Gastroesophageal sphincter (tissue), 3 donors: ENCODE data around the gene LEFTY2.

Experiments
- CTCF ChIP-seq, 4 experiments: fragments of 200-600 bp in 2 of 4; fragments of 450-650 bp in 2 of 4; sonication (generic) in 1 of 4; IDR thresholded peaks; one replicate each; pipeline ENCODE4 v1.5.1; 2017 to 2019; ENCODE audit warnings: antibody characterized with exemption in 4 of 4, mild to moderate bottlenecking in 2 of 4, moderate library complexity in 2 of 4
- POLR2A ChIP-seq, 2 donors: fragments of 450-650 bp; IDR thresholded peaks; one replicate each; pipeline ENCODE4 v1.6.1; 2017; ENCODE audit warnings: antibody characterized with exemption in 2 of 2, mild to moderate bottlenecking in 2 of 2, moderate library complexity in 1 of 2
- POLR2AphosphoS5 ChIP-seq: sonication (generic); formaldehyde crosslinking; IDR thresholded peaks from one replicate; pipeline ENCODE4 v1.6.1; 2017; ENCODE audit warnings: antibody characterized with exemption

DNA sequence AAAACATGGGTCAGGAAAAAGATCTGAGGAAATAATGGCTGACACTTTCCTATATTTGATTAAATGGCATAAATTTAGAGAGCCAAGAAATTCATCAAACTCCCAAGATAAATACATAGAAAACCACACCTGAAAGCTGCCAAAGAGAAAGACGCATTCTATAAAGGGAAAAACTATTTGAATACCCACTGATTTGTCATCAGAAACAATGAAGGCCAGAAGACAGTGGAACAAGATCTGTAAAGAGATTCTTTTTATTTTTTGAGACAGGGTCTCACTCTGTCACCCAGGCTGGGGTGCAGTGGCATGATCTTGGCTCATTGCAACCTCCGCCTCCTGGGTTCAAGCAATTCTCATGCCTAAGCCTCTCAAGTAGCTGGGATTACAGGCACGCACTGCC, 40.7 kb upstream of the LEFTY2 start:
- TF ChIP-seq POLR2A (IDR thresholded peaks at IDR 0.05): no peak
- TF ChIP-seq POLR2AphosphoS5: no peak
- no peak for TF ChIP-seq CTCF (IDR thresholded peaks at IDR 0.05)
